ENCODE measurements around the gene SLC15A4. TPM values are rescaled to one million over a fixed set of nuclear protein-coding genes. Genes with fewer than 3 reads are reported as not detected.
"Not testable (repeated sequence)": the region's sequence is repeated elsewhere in the genome, so short reads cannot be mapped to it uniquely, and the experiment has no call there.

SLC15A4 gene
- polyA plus RNA-seq, 2 of the 4 experiments (the other 2 are of a cell fraction): 21.6 to 40.0 TPM

GRCh38 chr12:128850400-128850799 lies 26.6 kb upstream of the SLC15A4 start:
- Histone ChIP-seq H3K4me1 (no peaks in the 10 kb centered on the region), H3K27ac (no peak overlapping the region), H3K4me3 (no peak overlapping the region), H3K4me2 (no peak overlapping the region), H3K9me3 (no peaks in the 10 kb centered on the region)
- ATAC-seq (no peak), DNase-seq (ENCODE audit: low read depth in 1 of 2, low spot score in 1 of 2) (no peak), FAIRE-seq (no peak)
- no peak for TF ChIP-seq RARB (CRISPR knock-in tag; IDR thresholded peaks at IDR 0.05)
- no peak for TF ChIP-seq HOXB5 (CRISPR knock-in tag; IDR thresholded peaks at IDR 0.05)
- no peak for TF ChIP-seq MAFK (IDR thresholded peaks at IDR 0.05; ENCODE audit: partially characterized antibody)
- no peak for TF ChIP-seq EHF (CRISPR knock-in tag; IDR thresholded peaks at IDR 0.05)
- no peak for TF ChIP-seq CHD2 (IDR thresholded peaks at IDR 0.05; ENCODE audit: low read length, partially characterized antibody)
- TF ChIP-seq, protein P1, sequence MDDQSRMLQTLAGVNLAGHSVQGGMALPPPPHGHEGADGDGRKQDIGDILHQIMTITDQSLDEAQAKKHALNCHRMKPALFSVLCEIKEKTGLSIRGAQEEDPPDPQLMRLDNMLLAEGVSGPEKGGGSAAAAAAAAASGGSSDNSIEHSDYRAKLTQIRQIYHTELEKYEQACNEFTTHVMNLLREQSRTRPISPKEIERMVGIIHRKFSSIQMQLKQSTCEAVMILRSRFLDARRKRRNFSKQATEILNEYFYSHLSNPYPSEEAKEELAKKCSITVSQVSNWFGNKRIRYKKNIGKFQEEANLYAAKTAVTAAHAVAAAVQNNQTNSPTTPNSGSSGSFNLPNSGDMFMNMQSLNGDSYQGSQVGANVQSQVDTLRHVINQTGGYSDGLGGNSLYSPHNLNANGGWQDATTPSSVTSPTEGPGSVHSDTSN (IDR thresholded peaks at IDR 0.05): no peak
- TF ChIP-seq HEYL (CRISPR knock-in tag; IDR thresholded peaks at IDR 0.05): no peak
- no peak for TF ChIP-seq EP300 (IDR thresholded peaks at IDR 0.05)
- no peak for TF ChIP-seq CTCF (IDR thresholded peaks at IDR 0.05)
- no peak for TF ChIP-seq HOXB13 (CRISPR knock-in tag; IDR thresholded peaks at IDR 0.05; ENCODE audit: low read depth)
- TF ChIP-seq FOSB (CRISPR knock-in tag; IDR thresholded peaks at IDR 0.05): no peak
- TF ChIP-seq HES2 (IDR thresholded peaks at IDR 0.05): no peak
- TF ChIP-seq BCL3 (IDR thresholded peaks at IDR 0.05): no peak
- no peak for TF ChIP-seq RNF2 (IDR thresholded peaks at IDR 0.05; ENCODE audit: borderline replicate concordance, low read depth)
- no peak for TF ChIP-seq RCOR1 (IDR thresholded peaks at IDR 0.05; ENCODE audit: low read depth, low read length)
- TF ChIP-seq SMC3 (IDR thresholded peaks at IDR 0.05): no peak
- no peak for TF ChIP-seq RAD21 (conservative IDR thresholded peaks at IDR 0.05 in 1 of 2, IDR thresholded peaks at IDR 0.05 in 1 of 2)
- WGBS (ENCODE audit: missing lambda C conversion rate): 6% methylated on average over 3 of the region's 3 CpGs
- POLR2A ChIA-PET: no interaction called here
- CTCF ChIA-PET: no interaction called here

DNA sequence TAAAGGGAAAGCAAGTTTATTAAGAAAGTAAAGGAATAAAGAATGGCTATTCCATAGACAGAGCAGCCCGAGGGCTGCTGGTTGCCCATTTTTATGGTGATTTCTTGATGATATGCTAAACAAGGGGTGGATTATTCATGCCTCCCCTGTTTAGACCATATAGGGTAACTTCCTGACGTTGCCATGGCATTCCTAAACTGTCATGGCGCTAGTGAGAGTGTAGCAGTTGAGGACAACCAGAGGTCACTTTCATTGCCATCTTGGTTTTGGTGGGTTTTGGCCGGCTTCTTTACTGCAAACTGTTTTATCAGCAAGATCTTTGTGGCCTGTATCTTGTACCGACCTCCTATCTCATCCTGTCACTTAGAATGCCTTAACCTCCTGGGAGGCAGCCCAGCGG lies 26.0 kb upstream of the SLC15A4 start:
- POLR2A ChIA-PET; FAIRE-seq; H3K4me3 ChIP-seq; ATAC-seq; H3K9me3 ChIP-seq; H3K4me2 ChIP-seq; CTCF ChIA-PET; H3K27ac ChIP-seq; DNase-seq (ENCODE audit: low read depth in 1 of 2, low spot score in 1 of 2); H3K4me1 ChIP-seq: not testable (repeated sequence)
- 12% methylated on average over 6 of the region's 6 CpGs for WGBS (ENCODE audit: missing lambda C conversion rate)

DNA sequence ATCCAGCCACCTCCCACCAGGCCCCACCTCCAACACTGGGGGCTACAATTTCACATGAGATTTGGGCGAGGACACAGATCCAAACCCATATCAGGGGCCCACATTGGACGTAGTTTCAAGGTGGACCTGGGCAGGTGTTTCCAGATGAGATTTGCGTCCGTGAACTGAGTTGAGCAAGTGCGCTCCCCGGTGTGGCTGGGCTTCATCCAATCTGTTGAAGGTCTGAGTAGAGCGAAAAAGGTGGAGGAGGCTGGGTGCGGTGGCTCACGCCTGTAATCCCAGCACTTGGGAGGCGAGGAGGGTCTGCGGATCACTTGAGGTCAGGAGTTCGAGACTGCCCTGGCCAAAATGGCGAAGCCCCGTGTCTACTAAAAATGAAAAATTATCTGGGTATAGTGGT lies 24.6 kb upstream of the SLC15A4 start:
- FAIRE-seq (no peak), ATAC-seq (no peak), DNase-seq (ENCODE audit: low read depth in 1 of 2, low spot score in 1 of 2) (no peak)
- no peaks in the 10 kb centered on the region for H3K9me3 ChIP-seq
- H3K27ac ChIP-seq: no peak overlapping the region
- H3K4me3 ChIP-seq: no peak overlapping the region
- no peaks in the 10 kb centered on the region for H3K4me1 ChIP-seq
- CTCF ChIA-PET: no interaction called here
- POLR2A ChIA-PET: no interaction called here
- TF ChIP-seq JUN (IDR thresholded peaks at IDR 0.05): no peak
- TF ChIP-seq BHLHE40 (IDR thresholded peaks at IDR 0.05; ENCODE audit: low read depth, low read length): no peak
- TF ChIP-seq, protein P2, sequence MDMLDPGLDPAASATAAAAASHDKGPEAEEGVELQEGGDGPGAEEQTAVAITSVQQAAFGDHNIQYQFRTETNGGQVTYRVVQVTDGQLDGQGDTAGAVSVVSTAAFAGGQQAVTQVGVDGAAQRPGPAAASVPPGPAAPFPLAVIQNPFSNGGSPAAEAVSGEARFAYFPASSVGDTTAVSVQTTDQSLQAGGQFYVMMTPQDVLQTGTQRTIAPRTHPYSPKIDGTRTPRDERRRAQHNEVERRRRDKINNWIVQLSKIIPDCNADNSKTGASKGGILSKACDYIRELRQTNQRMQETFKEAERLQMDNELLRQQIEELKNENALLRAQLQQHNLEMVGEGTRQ (IDR thresholded peaks at IDR 0.05): no peak
- TF ChIP-seq ZSCAN20 (CRISPR knock-in tag; IDR thresholded peaks at IDR 0.05): no peak
- no peak for TF ChIP-seq EHMT2 (IDR thresholded peaks at IDR 0.05; ENCODE audit: low read depth)
- H3K4me2 ChIP-seq: no peak overlapping the region
- WGBS (ENCODE audit: missing lambda C conversion rate): 55% methylated on average over 14 of the region's 14 CpGs

DNA sequence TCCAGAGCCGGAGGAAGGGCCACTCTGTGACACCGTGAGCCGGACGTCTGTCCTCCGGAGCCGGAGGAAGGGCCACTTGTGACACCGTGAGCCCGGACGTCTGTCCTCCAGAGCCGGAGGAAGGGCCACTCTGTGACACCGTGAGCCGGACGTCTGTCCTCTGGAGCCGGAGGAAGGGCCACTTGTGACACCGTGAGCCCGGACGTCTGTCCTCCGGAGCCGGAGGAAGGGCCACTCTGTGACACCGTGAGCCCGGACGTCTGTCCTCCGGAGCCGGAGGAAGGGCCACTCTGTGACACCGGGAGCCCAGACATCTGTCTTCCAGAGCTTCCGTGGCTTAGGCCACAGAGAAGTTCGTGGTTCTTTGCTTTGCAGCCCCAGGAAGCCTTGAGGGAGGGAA lies 22.9 kb upstream of the SLC15A4 start:
- H3K4me3 ChIP-seq; H3K27ac ChIP-seq; H3K4me1 ChIP-seq; CTCF ChIA-PET; POLR2A ChIA-PET; DNase-seq (ENCODE audit: low read depth in 1 of 2, low spot score in 1 of 2); FAIRE-seq; ATAC-seq; H3K4me2 ChIP-seq; H3K9me3 ChIP-seq: not testable (repeated sequence)
- WGBS (ENCODE audit: missing lambda C conversion rate): 67% methylated on average over 8 of the region's 27 CpGs
